HepG2 (cell line): ENCODE data around the gene STX4. TPM values are rescaled to one million over a fixed set of nuclear protein-coding genes. Genes with fewer than 3 reads are reported as not detected.
A peak's percentile ranks its signal among the peaks of the same experiment; 100 is the strongest.

Experiments used
- ARID2 ChIP-seq: sonication (generic); formaldehyde crosslinking; IDR thresholded peaks from 2 replicates; pipeline ENCODE4 v1.8.1; 2022; ENCODE audit warnings: mild to moderate bottlenecking, missing genetic modification reagents, borderline replicate concordance
- CCAR2 ChIP-seq: fragments of 200-400 bp; formaldehyde crosslinking; optimal IDR thresholded peaks from 2 replicates; pipeline ENCODE3; 2018; ENCODE audit warnings: low read depth, mild to moderate bottlenecking, low read length, moderate library complexity
- DNMT1 ChIP-seq: sonication (generic); formaldehyde crosslinking; IDR thresholded peaks from 2 replicates; pipeline ENCODE4 v1.5.1; 2020; ENCODE audit warnings: mild to moderate bottlenecking, missing genetic modification reagents
- EZH2 ChIP-seq: conservative IDR thresholded peaks from 2 replicates; pipeline ENCODE4 v1.6.1; 2012; ENCODE audit warnings: mild to moderate bottlenecking, low read depth, low read length, moderate library complexity
- GLI4 ChIP-seq: sonication (generic); formaldehyde crosslinking; IDR thresholded peaks from 2 replicates; pipeline ENCODE4 v1.5.1; 2020; ENCODE audit warnings: missing genetic modification reagents, mild to moderate bottlenecking, moderate library complexity, borderline replicate concordance
- HNRNPH1 ChIP-seq: fragments of 200-400 bp; formaldehyde crosslinking; optimal IDR thresholded peaks from 2 replicates; pipeline ENCODE3; 2017; ENCODE audit warnings: mild to moderate bottlenecking, low read depth, low read length
- KLF16 ChIP-seq, 2 experiments: sonication (generic) in 1 of 2; formaldehyde crosslinking in 1 of 2; IDR thresholded peaks; 2 replicates each; pipeline versions ENCODE4 v1.6.1 to v1.8.0; 2016 to 2023; ENCODE audit warnings: missing genetic modification reagents in 2 of 2, missing compliant biosample characterization in 1 of 2
- NFRKB ChIP-seq: fragments of 450-650 bp; IDR thresholded peaks from 2 replicates; pipeline ENCODE4 v1.6.1; 2017
- NR1H2 ChIP-seq: sonication (generic); formaldehyde crosslinking; IDR thresholded peaks from 2 replicates; pipeline ENCODE4 v1.8.1; 2022; ENCODE audit warnings: low read depth, missing genetic modification reagents, borderline replicate concordance
- REXO4 ChIP-seq: sonication (generic); formaldehyde crosslinking; IDR thresholded peaks from 2 replicates; pipeline ENCODE4 v1.8.0; 2022; ENCODE audit warnings: missing genetic modification reagents, mild to moderate bottlenecking, borderline replicate concordance
- RFX5 ChIP-seq: IDR thresholded peaks from 2 replicates; pipeline ENCODE4 v1.6.1; 2011; ENCODE audit warnings: low read depth, low read length, improper control_type of control experiment
- SIN3B ChIP-seq: fragments of 150-350 bp; IDR thresholded peaks from 2 replicates; pipeline ENCODE4 v1.6.1; 2014; ENCODE audit warnings: low read length
- STAT5B ChIP-seq: sonication (generic); formaldehyde crosslinking; IDR thresholded peaks from 2 replicates; pipeline ENCODE4 v1.4.0; 2020; ENCODE audit warnings: missing genetic modification reagents
- TBX2 ChIP-seq: sonication (generic); formaldehyde crosslinking; IDR thresholded peaks from 2 replicates; pipeline ENCODE4 v1.5.0; 2020; ENCODE audit warnings: missing genetic modification reagents, mild to moderate bottlenecking, borderline replicate concordance
- TSC22D2 ChIP-seq: sonication (generic); formaldehyde crosslinking; IDR thresholded peaks from 2 replicates; pipeline ENCODE4 v1.5.1; 2020; ENCODE audit warnings: missing genetic modification reagents, mild to moderate bottlenecking, borderline replicate concordance
- ZKSCAN8 ChIP-seq: IDR thresholded peaks from 2 replicates; pipeline ENCODE4 v1.6.1; 2016; ENCODE audit warnings: borderline replicate concordance, missing genetic modification reagents, missing compliant biosample characterization
- ZNF264 ChIP-seq: sonication (generic); formaldehyde crosslinking; IDR thresholded peaks from 2 replicates; pipeline ENCODE4 v1.4.0; 2020; ENCODE audit warnings: missing genetic modification reagents
- ZNF501 ChIP-seq: sonication (generic); formaldehyde crosslinking; IDR thresholded peaks from 2 replicates; pipeline ENCODE4 v1.5.1; 2020; ENCODE audit warnings: mild to moderate bottlenecking, moderate library complexity, missing genetic modification reagents
- ZNF547 ChIP-seq: sonication (generic); formaldehyde crosslinking; IDR thresholded peaks from 2 replicates; pipeline ENCODE4 v1.5.1; 2020; ENCODE audit warnings: mild to moderate bottlenecking, missing genetic modification reagents
- ZNF589 ChIP-seq: sonication (generic); formaldehyde crosslinking; conservative IDR thresholded peaks from 2 replicates; pipeline ENCODE4 v1.8.0; 2022; ENCODE audit warnings: mild to moderate bottlenecking, moderate library complexity, missing genetic modification reagents
- ZNF598 ChIP-seq: sonication (generic); formaldehyde crosslinking; IDR thresholded peaks from 2 replicates; pipeline ENCODE4 v1.5.1; 2020; ENCODE audit warnings: mild to moderate bottlenecking, missing genetic modification reagents, borderline replicate concordance
- ZNF7 ChIP-seq: IDR thresholded peaks from 2 replicates; pipeline ENCODE4 v1.6.1; 2016; ENCODE audit warnings: missing biosample characterization, missing genetic modification reagents
- ZNF746 ChIP-seq: sonication (generic); formaldehyde crosslinking; IDR thresholded peaks from 2 replicates; pipeline ENCODE4 v1.8.0; 2022; ENCODE audit warnings: mild to moderate bottlenecking, missing genetic modification reagents
- ZNF747 ChIP-seq: sonication (generic); formaldehyde crosslinking; IDR thresholded peaks from 2 replicates; pipeline ENCODE4 v1.8.1; 2023; ENCODE audit warnings: missing genetic modification reagents, mild to moderate bottlenecking, borderline replicate concordance
- ZSCAN21 ChIP-seq: sonication (generic); formaldehyde crosslinking; IDR thresholded peaks from 2 replicates; pipeline ENCODE4 v1.8.0; 2022; ENCODE audit warnings: mild to moderate bottlenecking, missing genetic modification reagents, moderate library complexity, borderline replicate concordance
- polyA plus RNA-seq, 8 experiments: library from polyadenylated mRNA; depleted of rRNA in 3 of 8; stranded (reverse) in 7 of 8; unstranded in 1 of 8; fragments of >200 nt; fragmentation: Illumina TruSeq in 4 of 8; extraction: Trizol in 4 of 8; gene quantifications; 2 replicates each; pipeline versions ENCODE4 v1.2.1 to v1.2.3, GENCODE V29; 2011 to 2016; ENCODE audit warnings: low read depth in 4 of 8, missing spikeins in 1 of 8, mixed read lengths in 1 of 8; ENCODE audit not compliant: insufficient read depth in 1 of 8
- total RNA-seq, 5 experiments: library from RNA; depleted of rRNA; stranded (reverse); fragments of >200 nt; fragmentation: Illumina TruSeq; extraction: Trizol; gene quantifications; 2 replicates each; pipeline ENCODE4 v1.2.3, GENCODE V29; 2016; ENCODE audit warnings: low read depth in 1 of 5
- TF ChIP-seq, protein P1 (sequence below): sonication (generic); formaldehyde crosslinking; IDR thresholded peaks from 2 replicates; pipeline ENCODE4 v1.5.1; 2020; ENCODE audit warnings: missing genetic modification reagents, mild to moderate bottlenecking, borderline replicate concordance
- TF ChIP-seq, protein P2 (sequence below): sonication (generic); formaldehyde crosslinking; IDR thresholded peaks from 2 replicates; pipeline ENCODE4 v1.4.0; 2020; ENCODE audit warnings: mild to moderate bottlenecking, missing genetic modification reagents, borderline replicate concordance

Gene STX4
- total and polyA plus RNA-seq, 2 of the 13 experiments (the other 11 are each of a cell fraction or from before 2014, with no cell fraction given), result 29.2 to 34.6 TPM

DNA sequence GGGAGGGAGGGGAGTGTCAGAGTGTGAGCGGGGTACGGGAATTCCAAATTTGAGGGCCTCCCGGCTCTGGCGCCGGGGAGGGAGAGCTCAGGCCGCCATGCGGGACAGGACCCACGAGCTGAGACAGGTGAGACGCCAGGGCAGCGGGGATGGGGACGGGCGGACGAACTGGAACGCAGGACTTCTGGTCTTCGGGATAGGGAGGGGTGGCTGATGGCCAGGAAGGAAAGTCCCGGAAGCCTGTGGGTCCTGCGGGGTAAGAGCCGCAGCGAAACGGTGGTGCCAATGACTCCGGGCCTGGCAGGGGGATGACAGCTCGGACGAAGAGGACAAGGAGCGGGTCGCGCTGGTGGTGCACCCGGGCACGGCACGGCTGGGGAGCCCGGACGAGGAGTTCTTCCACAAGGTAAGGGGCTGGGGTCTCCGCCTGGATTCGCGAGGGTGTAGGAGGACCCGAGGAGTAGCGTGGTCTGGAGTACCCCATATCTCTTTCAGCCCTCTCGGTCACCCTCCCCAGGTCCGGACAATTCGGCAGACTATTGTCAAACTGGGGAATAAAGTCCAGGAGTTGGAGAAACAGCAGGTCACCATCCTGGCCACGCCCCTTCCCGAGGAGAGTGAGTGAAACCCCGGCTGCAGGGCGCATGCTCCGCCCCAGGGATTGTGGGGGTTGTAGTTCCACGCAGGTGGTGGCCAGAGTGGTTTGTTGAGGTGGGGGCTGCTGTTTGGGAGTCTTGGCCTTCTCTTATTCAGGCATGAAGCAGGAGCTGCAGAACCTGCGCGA is 543 bp downstream of the STX4 start (continued):
- TF ChIP-seq ZNF589 (CRISPR knock-in tag) (peak; percentile 21), KLF16 (CRISPR knock-in tag; IDR thresholded peaks at IDR 0.05) (peak in 1 of 2 experiments; percentile 75; a peak in 1 of 4 replicates), STAT5B (CRISPR knock-in tag) (no peak), ZNF746 (no peak; the same call in 1 of the 2 replicates), NFRKB (no peak), RFX5 (no peak), ZNF264 (CRISPR knock-in tag) (peak; percentile 74; the same call in 1 of the 2 replicates), TSC22D2 (peak; percentile 55; the same call in 1 of the 2 replicates), SIN3B (no peak), ZNF7 (no peak), ZNF501 (CRISPR knock-in tag) (peak; percentile 58; the same call in 1 of the 2 replicates), ARID2 (CRISPR knock-in tag) (no peak), CCAR2 (no peak), ZNF547 (CRISPR knock-in tag) (no peak), EZH2 (no peak), ZKSCAN8 (no peak), HNRNPH1 (no peak), REXO4 (no peak), ZNF747 (no peak; the same call in 1 of the 2 replicates), DNMT1 (no peak), TBX2 (CRISPR knock-in tag) (peak; percentile 57; the same call in 1 of the 2 replicates), ZSCAN21 (CRISPR knock-in tag) (no peak), GLI4 (CRISPR knock-in tag) (no peak), ZNF598 (CRISPR knock-in tag) (peak; percentile 89; the same call in 1 of the 2 replicates), NR1H2 (CRISPR knock-in tag) (0 out of 2 replicates have a peak, but pooled peaks have one; percentile 29)
- TF ChIP-seq, protein P1, sequence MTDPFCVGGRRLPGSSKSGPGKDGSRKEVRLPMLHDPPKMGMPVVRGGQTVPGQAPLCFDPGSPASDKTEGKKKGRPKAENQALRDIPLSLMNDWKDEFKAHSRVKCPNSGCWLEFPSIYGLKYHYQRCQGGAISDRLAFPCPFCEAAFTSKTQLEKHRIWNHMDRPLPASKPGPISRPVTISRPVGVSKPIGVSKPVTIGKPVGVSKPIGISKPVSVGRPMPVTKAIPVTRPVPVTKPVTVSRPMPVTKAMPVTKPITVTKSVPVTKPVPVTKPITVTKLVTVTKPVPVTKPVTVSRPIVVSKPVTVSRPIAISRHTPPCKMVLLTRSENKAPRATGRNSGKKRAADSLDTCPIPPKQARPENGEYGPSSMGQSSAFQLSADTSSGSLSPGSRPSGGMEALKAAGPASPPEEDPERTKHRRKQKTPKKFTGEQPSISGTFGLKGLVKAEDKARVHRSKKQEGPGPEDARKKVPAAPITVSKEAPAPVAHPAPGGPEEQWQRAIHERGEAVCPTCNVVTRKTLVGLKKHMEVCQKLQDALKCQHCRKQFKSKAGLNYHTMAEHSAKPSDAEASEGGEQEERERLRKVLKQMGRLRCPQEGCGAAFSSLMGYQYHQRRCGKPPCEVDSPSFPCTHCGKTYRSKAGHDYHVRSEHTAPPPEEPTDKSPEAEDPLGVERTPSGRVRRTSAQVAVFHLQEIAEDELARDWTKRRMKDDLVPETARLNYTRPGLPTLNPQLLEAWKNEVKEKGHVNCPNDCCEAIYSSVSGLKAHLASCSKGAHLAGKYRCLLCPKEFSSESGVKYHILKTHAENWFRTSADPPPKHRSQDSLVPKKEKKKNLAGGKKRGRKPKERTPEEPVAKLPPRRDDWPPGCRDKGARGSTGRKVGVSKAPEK (CRISPR knock-in tag), result no peak
- TF ChIP-seq, protein P2, sequence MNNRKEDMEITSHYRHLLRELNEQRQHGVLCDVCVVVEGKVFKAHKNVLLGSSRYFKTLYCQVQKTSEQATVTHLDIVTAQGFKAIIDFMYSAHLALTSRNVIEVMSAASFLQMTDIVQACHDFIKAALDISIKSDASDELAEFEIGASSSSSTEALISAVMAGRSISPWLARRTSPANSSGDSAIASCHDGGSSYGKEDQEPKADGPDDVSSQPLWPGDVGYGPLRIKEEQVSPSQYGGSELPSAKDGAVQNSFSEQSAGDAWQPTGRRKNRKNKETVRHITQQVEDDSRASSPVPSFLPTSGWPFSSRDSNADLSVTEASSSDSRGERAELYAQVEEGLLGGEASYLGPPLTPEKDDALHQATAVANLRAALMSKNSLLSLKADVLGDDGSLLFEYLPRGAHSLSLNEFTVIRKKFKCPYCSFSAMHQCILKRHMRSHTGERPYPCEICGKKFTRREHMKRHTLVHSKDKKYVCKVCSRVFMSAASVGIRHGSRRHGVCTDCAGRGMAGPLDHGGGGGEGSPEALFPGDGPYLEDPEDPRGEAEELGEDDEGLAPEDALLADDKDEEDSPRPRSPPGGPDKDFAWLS, result no peak
